OCI-LY1 (cell line): ENCODE results near the gene AMER2.

Source experiments
- H2AFZ ChIP-seq: fragments of 200-600 bp; sonication (generic), shearing (Covaris generic); 2 replicates; pipeline ENCODE4 v1.6.0; 2014; ENCODE audit warnings: antibody characterized with exemption, mild to moderate bottlenecking, low read length
- H3F3A ChIP-seq: fragments of 200-600 bp; sonication (generic), shearing (Covaris generic); 2 replicates; pipeline ENCODE4 v1.6.0; 2014; ENCODE audit warnings: mild to moderate bottlenecking, antibody characterized with exemption, low read length, moderate library complexity; ENCODE audit not compliant: insufficient read depth
- H3K27ac ChIP-seq: fragments of 200-600 bp; sonication (generic); 2 replicates; pipeline ENCODE4 v1.5.1; 2014; ENCODE audit warnings: low read length, mixed run types, mild to moderate bottlenecking, low read depth; ENCODE audit not compliant: poor library complexity, severe bottlenecking
- H3K27me3 ChIP-seq: fragments of 200-600 bp; sonication (generic); 2 replicates; pipeline ENCODE4 v1.6.0; 2014; ENCODE audit warnings: antibody characterized with exemption, mild to moderate bottlenecking, low read length, moderate library complexity; ENCODE audit not compliant: insufficient read depth
- H3K36me3 ChIP-seq: fragments of 200-600 bp; sonication (generic); 2 replicates; pipeline ENCODE4 v1.6.1; 2014; ENCODE audit warnings: mild to moderate bottlenecking, antibody characterized with exemption, low read length, moderate library complexity, mixed read lengths; ENCODE audit not compliant: insufficient read depth
- H3K4me1 ChIP-seq: fragments of 200-600 bp; sonication (generic); 2 replicates; pipeline ENCODE4 v1.5.1; 2014; ENCODE audit warnings: mild to moderate bottlenecking, low read length, moderate library complexity; ENCODE audit not compliant: insufficient read depth, severe bottlenecking
- H3K4me2 ChIP-seq: fragments of 200-600 bp; sonication (generic), shearing (Covaris generic); 2 replicates; pipeline ENCODE4 v1.6.1; 2014; ENCODE audit warnings: low read length
- H3K4me3 ChIP-seq: fragments of 200-600 bp; sonication (generic); 2 replicates; pipeline ENCODE4 v1.5.1; 2014; ENCODE audit warnings: low read length, low read depth, mild to moderate bottlenecking, mixed read lengths; ENCODE audit not compliant: poor library complexity, severe bottlenecking
- H3K79me2 ChIP-seq: fragments of 200-600 bp; shearing (Covaris generic); 2 replicates; pipeline ENCODE4 v1.6.1; 2016; ENCODE audit warnings: mixed run types, low read length, mixed read lengths; ENCODE audit not compliant: insufficient read depth
- H3K9ac ChIP-seq: fragments of 200-600 bp; sonication (generic), shearing (Covaris generic); 2 replicates; pipeline ENCODE4 v1.6.1; 2014; ENCODE audit warnings: mild to moderate bottlenecking, low read length, mixed read lengths
- H3K9me2 ChIP-seq: fragments of 200-600 bp; sonication (generic), shearing (Covaris generic); 2 replicates; pipeline ENCODE4 v1.6.1; 2014; ENCODE audit warnings: low read depth, mild to moderate bottlenecking, low read length, mixed read lengths
- H3K9me3 ChIP-seq: fragments of 200-600 bp; shearing (Covaris generic); 2 replicates; pipeline ENCODE4 v1.6.1; 2014; ENCODE audit warnings: low read length, mixed read lengths
- H4K20me1 ChIP-seq: fragments of 200-600 bp; sonication (generic), shearing (Covaris generic); 2 replicates; pipeline ENCODE4 v1.6.0; 2016; ENCODE audit warnings: mild to moderate bottlenecking, low read length; ENCODE audit not compliant: insufficient read depth
- EZH2 ChIP-seq: fragments of 200-600 bp; sonication (generic), shearing (Covaris generic); IDR thresholded peaks from 2 replicates; pipeline ENCODE4 v1.8.0; 2017; ENCODE audit warnings: borderline replicate concordance, mixed run types, mild to moderate bottlenecking, antibody characterized with exemption, low read length, moderate library complexity, mixed read lengths
- TF ChIP-seq, protein P1 (sequence below): fragments of 200-600 bp; sonication (generic), shearing (Covaris generic); IDR thresholded peaks from 2 replicates; pipeline ENCODE4 v1.5.1; 2017; ENCODE audit warnings: mild to moderate bottlenecking, antibody characterized with exemption, low read length, moderate library complexity, mixed read lengths

The AMER2 gene

GRCh38 chr13:25171517-25172302 is at the start of gene AMER2:
TSS of gene AMER2 (minus strand) at chr13:25172288. CDS start at chr13:25171619, 669 bp downstream.
- Histone ChIP-seq H3K36me3 (no peaks in the 10 kb centered on the region), H3K27ac (no peak within 1 kb of the TSS), H3K9me3 (no peaks in the 10 kb centered on the region), H3K4me1 (no peaks in the 10 kb centered on the region), H3K4me2 (no peak within 1 kb of the TSS), H3K9me2 (no peaks in the 10 kb centered on the region), H2AFZ (no peak within 1 kb of the TSS), H3F3A (no peaks in the 10 kb centered on the region), H4K20me1 (no peaks in the 10 kb centered on the region), H3K79me2 (no peaks in the 10 kb centered on the region), H3K27me3 (no peaks in the 10 kb centered on the region), H3K4me3 (no peak within 1 kb of the TSS), H3K9ac (no peak within 1 kb of the TSS)
- TF ChIP-seq EZH2, result no peak
- TF ChIP-seq, protein P1, sequence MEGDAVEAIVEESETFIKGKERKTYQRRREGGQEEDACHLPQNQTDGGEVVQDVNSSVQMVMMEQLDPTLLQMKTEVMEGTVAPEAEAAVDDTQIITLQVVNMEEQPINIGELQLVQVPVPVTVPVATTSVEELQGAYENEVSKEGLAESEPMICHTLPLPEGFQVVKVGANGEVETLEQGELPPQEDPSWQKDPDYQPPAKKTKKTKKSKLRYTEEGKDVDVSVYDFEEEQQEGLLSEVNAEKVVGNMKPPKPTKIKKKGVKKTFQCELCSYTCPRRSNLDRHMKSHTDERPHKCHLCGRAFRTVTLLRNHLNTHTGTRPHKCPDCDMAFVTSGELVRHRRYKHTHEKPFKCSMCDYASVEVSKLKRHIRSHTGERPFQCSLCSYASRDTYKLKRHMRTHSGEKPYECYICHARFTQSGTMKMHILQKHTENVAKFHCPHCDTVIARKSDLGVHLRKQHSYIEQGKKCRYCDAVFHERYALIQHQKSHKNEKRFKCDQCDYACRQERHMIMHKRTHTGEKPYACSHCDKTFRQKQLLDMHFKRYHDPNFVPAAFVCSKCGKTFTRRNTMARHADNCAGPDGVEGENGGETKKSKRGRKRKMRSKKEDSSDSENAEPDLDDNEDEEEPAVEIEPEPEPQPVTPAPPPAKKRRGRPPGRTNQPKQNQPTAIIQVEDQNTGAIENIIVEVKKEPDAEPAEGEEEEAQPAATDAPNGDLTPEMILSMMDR, result no peak

DNA sequence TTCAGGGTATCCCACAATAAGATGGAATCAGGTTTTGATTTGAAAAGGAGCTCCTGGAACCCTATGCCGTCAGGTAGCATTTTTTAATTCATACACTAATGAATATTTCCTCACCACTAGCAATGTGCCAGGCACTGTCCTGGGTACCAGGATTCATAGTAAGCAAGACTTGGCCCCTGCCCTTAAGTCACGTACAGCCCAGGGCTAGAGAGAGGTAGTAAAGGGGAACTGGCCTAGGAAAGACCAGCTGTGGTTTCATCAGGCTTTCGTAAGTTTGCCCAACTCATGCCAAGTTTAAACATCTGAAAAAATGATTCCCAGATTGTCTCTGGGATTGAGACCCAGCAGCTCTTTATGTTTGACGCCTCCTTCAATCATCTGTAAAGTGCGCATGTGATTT is 45.9 kb upstream of the AMER2 start:
- Histone ChIP-seq H2AFZ (no peak overlapping the region), H4K20me1 (no peaks in the 10 kb centered on the region), H3F3A (no peaks in the 10 kb centered on the region), H3K9me2 (no peaks in the 10 kb centered on the region), H3K36me3 (no peaks in the 10 kb centered on the region), H3K79me2 (no peaks in the 10 kb centered on the region), H3K4me2 (no peak overlapping the region), H3K27ac (no peak overlapping the region), H3K9me3 (no peaks in the 10 kb centered on the region), H3K9ac (no peak overlapping the region), H3K4me3 (no peak overlapping the region), H3K4me1 (no peaks in the 10 kb centered on the region), H3K27me3 (peaks cover 7% of the 10 kb centered on the region; the same call in 1 of the 2 replicates)
- no peak for TF ChIP-seq EZH2
- TF ChIP-seq, protein P1, result no peak

DNA sequence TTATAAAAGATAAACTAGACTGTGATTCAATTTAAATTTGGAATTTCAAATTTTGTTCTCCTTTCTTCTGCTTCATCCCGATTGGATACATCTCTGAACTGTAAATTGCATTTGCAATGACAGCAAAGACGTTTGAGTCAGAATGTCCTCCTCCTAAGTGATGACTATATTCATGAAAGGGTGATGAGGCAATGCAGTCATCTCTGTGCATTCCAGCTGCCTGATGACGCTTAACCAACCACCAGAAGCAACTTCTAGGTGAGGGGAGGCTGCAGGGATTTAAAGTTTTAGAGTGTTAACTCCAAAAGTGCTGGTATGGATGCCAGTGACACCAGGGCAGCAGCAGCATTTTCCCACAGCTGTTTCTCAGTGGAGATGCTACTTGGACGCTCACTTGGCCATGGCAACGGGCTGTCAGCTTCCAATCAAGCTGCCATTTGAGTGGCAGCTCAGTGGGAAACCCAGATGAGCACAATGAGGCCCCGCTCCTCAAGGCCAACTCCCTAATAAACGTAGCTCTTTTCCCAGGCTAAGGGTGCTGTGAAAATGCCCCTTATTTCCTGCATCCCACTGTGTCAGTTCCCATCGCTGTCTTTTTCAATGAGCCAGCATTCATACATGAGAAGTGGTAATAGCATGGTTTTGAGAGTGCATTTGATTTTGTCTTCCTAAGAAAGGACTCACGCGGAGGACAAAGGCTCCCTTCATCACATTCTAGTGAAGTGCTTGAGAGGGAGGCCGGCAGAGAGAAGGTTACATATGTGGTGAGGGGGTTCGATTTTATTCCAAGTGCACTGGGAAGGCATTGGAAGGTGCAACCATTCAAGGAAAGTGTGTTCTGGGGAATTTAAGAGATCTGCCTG is 45.2 kb upstream of the AMER2 start:
- TF ChIP-seq, protein P1, result no peak
- TF ChIP-seq EZH2, result no peak
- H2AFZ ChIP-seq, result no peak overlapping the region

More for the DNA sequence above, 45.2 kb upstream of the AMER2 start:
- no peaks in the 10 kb centered on the region for H3F3A ChIP-seq
- no peaks in the 10 kb centered on the region for H3K36me3 ChIP-seq
- H3K79me2 ChIP-seq, result no peaks in the 10 kb centered on the region
- no peaks in the 10 kb centered on the region for H3K9me2 ChIP-seq
- H3K4me2 ChIP-seq, result no peak overlapping the region
- no peak overlapping the region for H3K27ac ChIP-seq
- H3K4me1 ChIP-seq, result no peaks in the 10 kb centered on the region
- H3K9ac ChIP-seq, result no peak overlapping the region
- H4K20me1 ChIP-seq, result no peaks in the 10 kb centered on the region
- no peak overlapping the region for H3K4me3 ChIP-seq
- H3K27me3 ChIP-seq, result no peaks in the 10 kb centered on the region
- no peaks in the 10 kb centered on the region for H3K9me3 ChIP-seq
